Astrocyte (in vitro differentiated cells and primary cell): ENCODE measurements around the gene PGM5. TPM values are rescaled to one million over a fixed set of nuclear protein-coding genes. Genes with fewer than 3 reads are reported as not detected.

Experiments used
- DNase-seq: peaks from one replicate; pipeline ENCODE4 v3.0.0-alpha.2; 2010; ENCODE audit warnings: low read depth
- FAIRE-seq: peaks from 2 replicates; lab custom pipeline; 2011; peaks lifted over from hg19 to GRCh38; lab: Jason Lieb, UNC
- H2AFZ ChIP-seq: 2 replicates; pipeline ENCODE4 v1.6.0; 2012; ENCODE audit warnings: low read depth, low read length, inconsistent platforms
- H3K27ac ChIP-seq: 2 replicates; pipeline ENCODE4 v1.5.1; 2011; ENCODE audit warnings: low read depth, low read length, inconsistent platforms
- H3K27me3 ChIP-seq: 2 replicates; pipeline ENCODE4 v1.6.0; 2011; ENCODE audit warnings: low read length, inconsistent platforms; ENCODE audit not compliant: insufficient read depth
- H3K36me3 ChIP-seq: 2 replicates; pipeline ENCODE4 v1.5.1; 2011; ENCODE audit warnings: low read length, inconsistent platforms; ENCODE audit not compliant: insufficient read depth
- H3K4me1 ChIP-seq: 2 replicates; pipeline ENCODE4 v1.5.1; 2011; ENCODE audit warnings: low read length, inconsistent platforms; ENCODE audit not compliant: insufficient read depth
- H3K4me2 ChIP-seq: 2 replicates; pipeline ENCODE4 v1.6.0; 2012; ENCODE audit warnings: low read length, inconsistent platforms
- H3K4me3 ChIP-seq: 2 replicates; pipeline ENCODE4 v1.5.1; 2011; ENCODE audit warnings: low read depth, mild to moderate bottlenecking, low read length, inconsistent platforms; ENCODE audit not compliant: insufficient read depth
- H3K79me2 ChIP-seq: 2 replicates; pipeline ENCODE4 v1.6.0; 2012; ENCODE audit warnings: mild to moderate bottlenecking, low read length, inconsistent platforms; ENCODE audit not compliant: insufficient read depth
- H3K9ac ChIP-seq: 2 replicates; pipeline ENCODE4 v1.6.0; 2012; ENCODE audit warnings: mild to moderate bottlenecking, low read length, inconsistent platforms
- H3K9me3 ChIP-seq: 2 replicates; pipeline ENCODE4 v1.5.1; 2012; ENCODE audit warnings: low read depth, mild to moderate bottlenecking, low read length, inconsistent platforms; ENCODE audit not compliant: insufficient read depth
- H4K20me1 ChIP-seq: 2 replicates; pipeline ENCODE4 v1.6.0; 2012; ENCODE audit warnings: low read length, inconsistent platforms; ENCODE audit not compliant: insufficient read depth
- H3K27ac Mint-ChIP-seq: one replicate; pipeline ENCODE4 v1.8.0; 2021; ENCODE audit warnings: mild to moderate bottlenecking, mixed read lengths; ENCODE audit not compliant: unreplicated experiment
- H3K27me3 Mint-ChIP-seq: one replicate; pipeline ENCODE4 v1.8.0; 2021; ENCODE audit warnings: low read depth, mixed read lengths; ENCODE audit not compliant: unreplicated experiment
- H3K36me3 Mint-ChIP-seq: one replicate; pipeline ENCODE4 v1.8.0; 2021; ENCODE audit warnings: low read depth, mixed read lengths; ENCODE audit not compliant: unreplicated experiment
- H3K4me1 Mint-ChIP-seq: one replicate; pipeline ENCODE4 v1.8.0; 2021; ENCODE audit warnings: low read depth, mixed read lengths; ENCODE audit not compliant: unreplicated experiment
- H3K4me3 Mint-ChIP-seq: one replicate; pipeline ENCODE4 v1.8.0; 2021; ENCODE audit warnings: mild to moderate bottlenecking, moderate library complexity, mixed read lengths; ENCODE audit not compliant: unreplicated experiment
- H3K9me3 Mint-ChIP-seq: one replicate; pipeline ENCODE4 v1.8.0; 2021; ENCODE audit warnings: mild to moderate bottlenecking, mixed read lengths; ENCODE audit not compliant: unreplicated experiment
- CTCF ChIP-seq: IDR thresholded peaks from 2 replicates; pipeline ENCODE4 v1.5.1; 2011; ENCODE audit warnings: low read depth, mild to moderate bottlenecking, inconsistent platforms, low read length, moderate library complexity; ENCODE audit not compliant: insufficient read depth
- EZH2 ChIP-seq: IDR thresholded peaks from 2 replicates; pipeline ENCODE4 v1.6.1; 2012; ENCODE audit warnings: mild to moderate bottlenecking, low read length, inconsistent platforms; ENCODE audit not compliant: insufficient read depth
- total RNA-seq: library from RNA; stranded (reverse); gene quantifications from 2 replicates; pipeline ENCODE4 v1.2.1, GENCODE V29; 2021

Gene PGM5
- total RNA-seq, 1 donor from 2014 or later, result 1.8 TPM

DNA sequence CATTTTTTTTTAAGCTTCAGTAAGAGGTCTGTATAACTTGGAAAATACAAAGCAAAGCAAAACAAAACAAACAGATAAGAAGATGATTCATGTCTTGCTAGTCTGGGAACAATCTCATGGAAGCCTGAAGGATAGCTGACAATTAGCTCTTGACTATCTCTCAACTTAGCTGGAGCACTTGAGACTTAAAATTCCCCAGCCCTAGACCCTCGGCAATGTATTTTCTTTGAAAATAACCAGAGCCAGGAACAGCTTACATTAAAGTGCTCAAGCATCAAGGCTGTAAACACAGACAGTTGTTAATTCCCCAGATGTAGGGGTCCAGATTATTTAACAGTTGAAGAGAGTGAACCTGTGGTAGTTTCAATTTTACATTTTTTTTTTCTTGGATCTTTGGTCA, 101.4 kb downstream of the PGM5 start:
- H3K27ac Mint-ChIP-seq, result no peak overlapping the region
- H3K27me3 Mint-ChIP-seq, result no peaks in the 10 kb centered on the region
- Histone ChIP-seq H3K27ac (no peak overlapping the region), H2AFZ (no peak overlapping the region), H3K4me2 (no peak overlapping the region), H4K20me1 (no peaks in the 10 kb centered on the region), H3K9me3 (no peaks in the 10 kb centered on the region), H3K79me2 (no peaks in the 10 kb centered on the region), H3K4me1 (no peaks in the 10 kb centered on the region), H3K27me3 (no peaks in the 10 kb centered on the region), H3K9ac (no peak overlapping the region), H3K4me3 (no peak overlapping the region), H3K36me3 (no peaks in the 10 kb centered on the region)
- H3K4me3 Mint-ChIP-seq, result no peak overlapping the region
- no peaks in the 10 kb centered on the region for H3K36me3 Mint-ChIP-seq
- H3K9me3 Mint-ChIP-seq, result peaks cover 4% of the 10 kb centered on the region
- no peak for TF ChIP-seq EZH2
- no peak for TF ChIP-seq CTCF
- FAIRE-seq (no peak), DNase-seq (no peak)
- H3K4me1 Mint-ChIP-seq, result peaks cover 8% of the 10 kb centered on the region

- H3K79me2 ChIP-seq, result no peaks in the 10 kb centered on the region
- no peak overlapping the region for H3K9ac ChIP-seq
- Mint-ChIP-seq H3K4me3 (no peak overlapping the region), H3K27me3 (no peaks in the 10 kb centered on the region), H3K27ac (no peak overlapping the region), H3K9me3 (no peaks in the 10 kb centered on the region), H3K36me3 (no peaks in the 10 kb centered on the region), H3K4me1 (peaks cover 8% of the 10 kb centered on the region)
- TF ChIP-seq EZH2, result no peak
- TF ChIP-seq CTCF, result no peak
- H3K4me1 ChIP-seq, result no peaks in the 10 kb centered on the region
- H3K27ac ChIP-seq, result no peak overlapping the region
- H3K27me3 ChIP-seq, result no peaks in the 10 kb centered on the region
- no peak overlapping the region for H2AFZ ChIP-seq
- H3K36me3 ChIP-seq, result no peaks in the 10 kb centered on the region
- no peak overlapping the region for H3K4me3 ChIP-seq
- no peaks in the 10 kb centered on the region for H4K20me1 ChIP-seq
- H3K9me3 ChIP-seq, result no peaks in the 10 kb centered on the region
- FAIRE-seq, result no peak
- no peak for DNase-seq
- H3K4me2 ChIP-seq, result no peak overlapping the region
These were observed 102.5 kb downstream of the PGM5 start for GRCh38 chr9:68458918-68459317.

DNA sequence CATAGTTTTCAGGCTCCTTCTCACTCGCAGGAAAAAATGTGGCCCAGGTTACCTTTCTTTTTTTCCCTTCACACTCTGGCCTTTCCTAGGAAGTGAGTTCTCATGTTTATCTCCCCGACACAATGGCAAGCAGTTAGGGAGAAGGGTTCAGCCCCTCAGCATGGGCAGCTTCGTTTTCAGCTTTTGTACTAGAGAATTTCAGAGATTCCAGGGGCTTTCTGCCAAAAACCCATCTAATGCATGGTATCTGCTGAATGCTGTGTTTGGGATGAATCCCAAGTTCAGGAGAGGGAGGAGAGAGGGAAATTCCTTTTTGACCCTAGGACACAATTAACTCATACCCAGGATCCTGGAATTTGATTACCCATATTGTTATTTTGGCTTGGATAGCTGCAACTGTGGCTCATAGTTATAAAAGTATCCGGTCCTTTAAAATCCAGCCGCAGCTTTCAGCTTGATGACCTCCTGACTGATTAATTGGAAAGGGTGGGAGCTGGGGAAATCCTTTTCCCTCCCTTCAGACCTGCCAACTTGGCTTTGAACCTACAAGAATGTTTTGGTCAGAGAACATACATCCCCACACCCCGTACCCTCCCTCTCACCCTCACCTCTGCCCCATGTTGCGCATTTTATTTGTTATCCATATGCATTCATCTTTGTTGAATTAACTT, 105.8 kb downstream of the PGM5 start:
- Histone ChIP-seq H3K79me2 (no peaks in the 10 kb centered on the region), H3K4me3 (no peak overlapping the region), H3K4me1 (no peaks in the 10 kb centered on the region), H2AFZ (no peak overlapping the region), H3K9ac (no peak overlapping the region), H3K9me3 (no peaks in the 10 kb centered on the region), H3K36me3 (no peaks in the 10 kb centered on the region), H3K27me3 (peaks cover 2% of the 10 kb centered on the region), H3K4me2 (no peak overlapping the region), H3K27ac (no peak overlapping the region), H4K20me1 (no peaks in the 10 kb centered on the region)
- H3K9me3 Mint-ChIP-seq, result peaks cover 4% of the 10 kb centered on the region
- TF ChIP-seq EZH2, result no peak
- TF ChIP-seq CTCF, result no peak
- H3K36me3 Mint-ChIP-seq, result no peaks in the 10 kb centered on the region
- peaks cover 3% of the 10 kb centered on the region for H3K27me3 Mint-ChIP-seq
- H3K27ac Mint-ChIP-seq, result no peak overlapping the region
- FAIRE-seq (no peak), DNase-seq (peak; percentile 37)
- no peak overlapping the region for H3K4me3 Mint-ChIP-seq
- peaks cover 8% of the 10 kb centered on the region for H3K4me1 Mint-ChIP-seq
